ENCODE measurements around the gene CSTPP1.
"Not testable (repeated sequence)": the region's sequence is repeated elsewhere in the genome, so short reads cannot be mapped to it uniquely, and the experiment has no call there.

CSTPP1 gene

DNA sequence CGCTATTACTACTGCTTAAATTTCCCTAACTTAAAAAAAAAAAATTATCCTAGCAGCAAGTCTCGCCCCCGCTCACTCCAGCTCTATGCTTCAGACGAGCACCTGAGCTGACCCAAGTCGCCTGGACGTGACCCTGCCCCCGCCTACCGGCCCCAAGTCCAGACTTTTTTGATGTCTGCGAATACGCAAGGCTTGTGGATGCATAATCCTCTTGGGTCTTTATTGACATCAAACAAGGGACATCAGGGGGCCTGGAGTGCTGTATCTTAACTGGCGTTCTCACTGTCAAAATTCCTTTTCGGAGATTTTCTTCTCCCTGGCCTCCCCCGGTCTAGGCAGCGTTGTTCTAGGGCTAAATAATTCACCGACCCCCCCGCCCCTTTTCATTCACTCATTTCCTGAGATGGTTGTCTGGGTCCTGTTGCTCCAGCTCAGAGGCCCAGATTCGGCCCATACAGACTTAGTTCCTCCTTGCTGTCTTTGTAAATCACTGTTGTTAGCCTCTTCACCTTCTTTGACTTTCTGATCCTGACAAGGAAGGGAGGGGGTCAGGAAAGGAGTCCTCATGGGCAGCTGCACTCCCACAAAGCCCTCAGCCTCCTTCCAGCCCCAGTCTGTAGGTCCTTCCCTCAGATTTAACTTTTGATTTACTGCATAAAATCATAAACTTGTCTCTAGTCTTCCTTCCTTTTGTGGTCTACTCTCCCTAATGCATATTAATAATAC is 17.6 kb upstream of the CSTPP1 start:
- no peak overlapping the region for H4K12ac ChIP-seq (ENCODE audit: low read depth, low read length)
- DNase-seq: no peak
- H2AK5ac ChIP-seq (ENCODE audit: low read length): no peak overlapping the region
- no peak overlapping the region for H3K4ac ChIP-seq (ENCODE audit: low read depth, low read length)
- H2BK5ac ChIP-seq (ENCODE audit: low read depth, low read length, poor library complexity): no peak overlapping the region
- H3K23ac ChIP-seq (ENCODE audit: low read length): no peak overlapping the region
- H3K36me3 ChIP-seq (ENCODE audit: control insufficient read depth in 1 of 2, insufficient read depth in 2 of 2, low read length in 2 of 2): no peaks in the 10 kb centered on the region
- H3K79me1 ChIP-seq (ENCODE audit: low read length): peaks cover 4% of the 10 kb centered on the region
- no peaks in the 10 kb centered on the region for H3K9me3 ChIP-seq (ENCODE audit: insufficient read depth, low read depth, low read length)
- H2AFZ ChIP-seq (ENCODE audit: insufficient read depth, low read length, poor library complexity): peak overlapping the region; percentile 88
- no peak overlapping the region for H3K18ac ChIP-seq (ENCODE audit: low read length)
- peaks cover 9 to 10% of the 10 kb centered on the region in 2 experiments for H3K4me1 ChIP-seq (ENCODE audit: control insufficient read depth in 1 of 2, insufficient read depth in 2 of 2, low read length in 2 of 2)
- H4K91ac ChIP-seq (ENCODE audit: low read depth, low read length): peak overlapping the region; percentile 13
- peak overlapping the region; percentile 56 for H2BK12ac ChIP-seq (ENCODE audit: low read length)
- no peak overlapping the region for H3K27ac ChIP-seq (ENCODE audit: low read depth, low read length)
- H3K4me3 ChIP-seq (ENCODE audit: low read depth, low read length): peak overlapping the region; percentile 32
- H3K14ac ChIP-seq (ENCODE audit: low read length): no peak overlapping the region
- WGBS (ENCODE audit: extremely low coverage, insufficient coverage, insufficient read length): no CpG with 5 or more reads among the region's 17 CpGs
- H4K8ac ChIP-seq (ENCODE audit: low read depth, low read length): no peak overlapping the region
- no peaks in the 10 kb centered on the region for H3K27me3 ChIP-seq (ENCODE audit: insufficient read depth, low read length)
- no peak overlapping the region for H2BK120ac ChIP-seq (ENCODE audit: insufficient read depth, low read length, poor library complexity)
- peak overlapping the region; percentile 78 for H3K4me2 ChIP-seq (ENCODE audit: low read length)
- H3K9ac ChIP-seq (ENCODE audit: low read length): no peak overlapping the region
- H3K79me2 ChIP-seq (ENCODE audit: control insufficient read depth, insufficient read depth, low read length, poor library complexity): peaks cover 6% of the 10 kb centered on the region

DNA sequence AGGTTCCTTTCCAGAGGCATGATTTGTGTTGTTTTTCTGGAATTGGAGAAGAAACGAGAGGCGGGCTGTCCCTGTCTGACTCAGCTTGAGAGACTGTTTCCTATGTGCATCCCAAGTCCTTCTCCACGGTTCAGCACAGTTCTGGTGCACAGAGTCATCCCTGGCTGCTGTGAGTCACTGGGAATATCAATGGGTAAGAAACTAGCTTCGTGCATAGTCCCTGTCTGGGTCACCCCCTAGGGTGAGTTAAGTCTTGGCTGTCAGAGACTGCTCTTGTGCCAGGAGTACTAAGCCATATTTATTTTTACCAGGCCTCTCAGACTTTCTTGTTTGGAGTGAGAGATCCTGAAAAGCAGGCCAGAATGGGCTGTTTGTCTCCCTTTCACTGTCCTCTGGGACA is 15.8 kb upstream of the CSTPP1 start:
- Histone ChIP-seq H3K4ac (ENCODE audit: low read depth, low read length) (no peak overlapping the region), H3K23ac (ENCODE audit: low read length) (no peak overlapping the region), H3K27ac (ENCODE audit: low read depth, low read length) (no peak overlapping the region), H3K27me3 (ENCODE audit: insufficient read depth, low read length) (no peaks in the 10 kb centered on the region), H4K8ac (ENCODE audit: low read depth, low read length) (no peak overlapping the region), H3K9ac (ENCODE audit: low read length) (no peak overlapping the region), H3K9me3 (ENCODE audit: insufficient read depth, low read depth, low read length) (no peaks in the 10 kb centered on the region), H2BK5ac (ENCODE audit: low read depth, low read length, poor library complexity) (no peak overlapping the region), H2BK12ac (ENCODE audit: low read length) (no peak overlapping the region), H3K79me1 (ENCODE audit: low read length) (peaks cover 4% of the 10 kb centered on the region), H3K79me2 (ENCODE audit: control insufficient read depth, insufficient read depth, low read length, poor library complexity) (peaks cover 6% of the 10 kb centered on the region), H3K36me3 (ENCODE audit: control insufficient read depth in 1 of 2, insufficient read depth in 2 of 2, low read length in 2 of 2) (no peaks in the 10 kb centered on the region), H4K91ac (ENCODE audit: low read depth, low read length) (no peak overlapping the region), H3K14ac (ENCODE audit: low read length) (no peak overlapping the region), H3K4me3 (ENCODE audit: low read depth, low read length) (no peak overlapping the region), H3K4me1 (ENCODE audit: control insufficient read depth in 1 of 2, insufficient read depth in 2 of 2, low read length in 2 of 2) (peaks cover 9 to 10% of the 10 kb centered on the region in 2 experiments), H3K4me2 (ENCODE audit: low read length) (no peak overlapping the region), H4K12ac (ENCODE audit: low read depth, low read length) (no peak overlapping the region), H2AK5ac (ENCODE audit: low read length) (no peak overlapping the region), H2BK120ac (ENCODE audit: insufficient read depth, low read length, poor library complexity) (no peak overlapping the region), H3K18ac (ENCODE audit: low read length) (no peak overlapping the region), H2AFZ (ENCODE audit: insufficient read depth, low read length, poor library complexity) (no peak overlapping the region)
- WGBS (ENCODE audit: extremely low coverage, insufficient coverage, insufficient read length): no CpG with 5 or more reads among the region's 4 CpGs
- DNase-seq: peak in 1 of 2 donors; percentile 18

DNA sequence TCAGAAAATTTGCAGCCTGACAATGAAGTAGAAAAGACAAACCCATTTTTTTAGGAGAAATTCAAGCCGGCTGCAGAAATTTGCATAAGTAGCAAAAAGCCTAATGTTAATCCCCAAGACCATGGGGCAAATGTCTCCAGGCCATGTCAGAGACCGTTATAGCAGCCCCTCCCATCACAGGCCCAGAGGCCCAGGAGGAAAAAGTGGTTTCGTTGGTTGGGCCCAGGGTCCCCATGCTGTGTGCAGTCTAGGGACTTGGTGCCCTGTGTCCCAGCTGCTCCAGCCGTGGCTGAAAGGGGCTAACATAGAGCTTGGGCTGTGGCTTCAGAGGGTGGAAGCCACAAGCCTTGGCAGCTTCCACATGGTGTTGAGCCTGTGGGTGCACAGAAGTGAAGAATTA is 8.6 kb upstream of the CSTPP1 start:
- not testable (repeated sequence) for DNase-seq; H3K18ac ChIP-seq (ENCODE audit: low read length); H3K4me1 ChIP-seq (ENCODE audit: control insufficient read depth in 1 of 2, insufficient read depth in 2 of 2, low read length in 2 of 2); H3K27ac ChIP-seq (ENCODE audit: low read depth, low read length); H3K79me2 ChIP-seq (ENCODE audit: control insufficient read depth, insufficient read depth, low read length, poor library complexity); H2BK120ac ChIP-seq (ENCODE audit: insufficient read depth, low read length, poor library complexity); H3K23ac ChIP-seq (ENCODE audit: low read length); H3K36me3 ChIP-seq (ENCODE audit: control insufficient read depth in 1 of 2, insufficient read depth in 2 of 2, low read length in 2 of 2); H3K27me3 ChIP-seq (ENCODE audit: insufficient read depth, low read length); H2BK12ac ChIP-seq (ENCODE audit: low read length); H2AK5ac ChIP-seq (ENCODE audit: low read length); H3K14ac ChIP-seq (ENCODE audit: low read length); H4K91ac ChIP-seq (ENCODE audit: low read depth, low read length); H3K4ac ChIP-seq (ENCODE audit: low read depth, low read length); H4K8ac ChIP-seq (ENCODE audit: low read depth, low read length); H3K9ac ChIP-seq (ENCODE audit: low read length); H3K9me3 ChIP-seq (ENCODE audit: insufficient read depth, low read depth, low read length); H2AFZ ChIP-seq (ENCODE audit: insufficient read depth, low read length, poor library complexity); H3K79me1 ChIP-seq (ENCODE audit: low read length); H3K4me3 ChIP-seq (ENCODE audit: low read depth, low read length); H2BK5ac ChIP-seq (ENCODE audit: low read depth, low read length, poor library complexity); H3K4me2 ChIP-seq (ENCODE audit: low read length); H4K12ac ChIP-seq (ENCODE audit: low read depth, low read length)
- WGBS (ENCODE audit: extremely low coverage, insufficient coverage, insufficient read length): no CpG with 5 or more reads among the region's 4 CpGs

DNA sequence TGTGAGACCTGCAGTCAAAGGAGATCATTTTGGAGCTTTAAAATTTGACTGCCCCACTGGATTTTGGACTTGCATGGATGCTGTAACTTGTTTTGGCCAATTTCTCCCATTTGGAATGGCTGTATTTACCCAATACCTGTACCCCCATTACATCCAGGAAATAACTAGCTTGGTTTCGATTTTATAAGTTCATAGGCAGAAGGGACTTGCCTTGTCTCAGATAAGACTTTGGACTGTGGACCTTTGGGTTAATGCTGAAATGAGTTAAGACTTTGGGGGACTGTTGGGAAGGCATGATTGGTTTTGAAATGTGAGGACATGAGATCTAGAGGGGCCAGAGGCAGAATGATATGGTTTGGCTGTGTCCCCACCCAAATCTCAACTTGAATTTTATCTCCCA is 7.9 kb upstream of the CSTPP1 start:
- H3K4me1 ChIP-seq (ENCODE audit: control insufficient read depth in 1 of 2, insufficient read depth in 2 of 2, low read length in 2 of 2); H2BK5ac ChIP-seq (ENCODE audit: low read depth, low read length, poor library complexity); H4K91ac ChIP-seq (ENCODE audit: low read depth, low read length); H2AK5ac ChIP-seq (ENCODE audit: low read length); H3K14ac ChIP-seq (ENCODE audit: low read length); H4K12ac ChIP-seq (ENCODE audit: low read depth, low read length); H3K79me2 ChIP-seq (ENCODE audit: control insufficient read depth, insufficient read depth, low read length, poor library complexity); H3K27ac ChIP-seq (ENCODE audit: low read depth, low read length); H3K9me3 ChIP-seq (ENCODE audit: insufficient read depth, low read depth, low read length); H2BK120ac ChIP-seq (ENCODE audit: insufficient read depth, low read length, poor library complexity); H3K27me3 ChIP-seq (ENCODE audit: insufficient read depth, low read length); H3K9ac ChIP-seq (ENCODE audit: low read length); H3K36me3 ChIP-seq (ENCODE audit: control insufficient read depth in 1 of 2, insufficient read depth in 2 of 2, low read length in 2 of 2); H3K23ac ChIP-seq (ENCODE audit: low read length); H3K4ac ChIP-seq (ENCODE audit: low read depth, low read length); H3K4me3 ChIP-seq (ENCODE audit: low read depth, low read length); H3K79me1 ChIP-seq (ENCODE audit: low read length); H2BK12ac ChIP-seq (ENCODE audit: low read length); DNase-seq; H4K8ac ChIP-seq (ENCODE audit: low read depth, low read length); H3K4me2 ChIP-seq (ENCODE audit: low read length); H2AFZ ChIP-seq (ENCODE audit: insufficient read depth, low read length, poor library complexity); H3K18ac ChIP-seq (ENCODE audit: low read length): not testable (repeated sequence)
- WGBS (ENCODE audit: extremely low coverage, insufficient coverage, insufficient read length): no CpG with 5 or more reads among the region's 1 CpG
